H1 (cell line): ENCODE data around the gene ENTPD1. TPM values are rescaled to one million over a fixed set of nuclear protein-coding genes. Genes with fewer than 3 reads are reported as not detected.

Source experiments
- CTCF ChIA-PET: fragments of 300-600 bp; sonication (Branson Sonifier 250); formaldehyde crosslinking; loops from one replicate; lab custom pipeline; 2021; ENCODE audit not compliant: partially characterized antibody; lab: Charles Lee
- POLR2A ChIA-PET: fragments of 300-600 bp; sonication (Branson Sonifier 250); formaldehyde crosslinking; loops from one replicate; lab custom pipeline; 2021; ENCODE audit warnings: inconsistent platforms; ENCODE audit not compliant: partially characterized antibody; lab: Charles Lee
- DNase-seq, 2 experiments: peaks; one replicate each; pipeline versions ENCODE4 v3.0.0 to v3.0.0-alpha.2; 2010 to 2022; ENCODE audit warnings: low spot score in 2 of 2, low read depth in 1 of 2, mixed read lengths in 1 of 2
- FAIRE-seq: peaks from 2 replicates; lab custom pipeline; 2011; peaks lifted over from hg19 to GRCh38; lab: Jason Lieb, UNC
- H2AFZ ChIP-seq: 2 replicates; pipeline ENCODE4 v1.8.1; 2012; ENCODE audit warnings: low read length, inconsistent platforms
- H2AK5ac ChIP-seq: 2 replicates; pipeline ENCODE4 v1.6.1; 2013; ENCODE audit warnings: low read depth, low read length
- H2BK120ac ChIP-seq: replicated peaks from 2 replicates; pipeline ENCODE3; 2013; ENCODE audit warnings: low read depth, low read length, inconsistent platforms
- H2BK12ac ChIP-seq: 2 replicates; pipeline ENCODE4 v1.6.1; 2013; ENCODE audit warnings: low read depth, low read length
- H2BK15ac ChIP-seq: 2 replicates; pipeline ENCODE4 v1.6.1; 2013; ENCODE audit warnings: low read length
- H2BK20ac ChIP-seq: 2 replicates; pipeline ENCODE4 v1.6.1; 2013; ENCODE audit warnings: low read length
- H2BK5ac ChIP-seq: 2 replicates; pipeline ENCODE4 v1.6.1; 2013; ENCODE audit warnings: low read depth, low read length
- H3K14ac ChIP-seq: 2 replicates; pipeline ENCODE4 v1.6.1; 2013; ENCODE audit warnings: inconsistent platforms; ENCODE audit not compliant: insufficient read length
- H3K18ac ChIP-seq: 2 replicates; pipeline ENCODE4 v1.6.1; 2013; ENCODE audit warnings: low read length; ENCODE audit errors: extremely low read depth
- H3K23ac ChIP-seq: 2 replicates; pipeline ENCODE4 v1.6.1; 2013; ENCODE audit warnings: inconsistent platforms; ENCODE audit not compliant: insufficient read length
- H3K23me2 ChIP-seq: 2 replicates; pipeline ENCODE4 v1.6.1; 2013; ENCODE audit warnings: low read depth, low read length
- H3K27ac ChIP-seq: 2 replicates; pipeline ENCODE4 v1.6.1; 2011; ENCODE audit warnings: low read depth, low read length, inconsistent platforms
- H3K27me3 ChIP-seq, 4 experiments: replicated peaks in 1 of 4; 1 replicate in 1 of 4; 2 replicates in 3 of 4; pipeline versions ENCODE4 v1.6.1 to v1.8.1; 2011 to 2013; ENCODE audit warnings: low read length in 3 of 4, mild to moderate bottlenecking in 3 of 4, inconsistent platforms in 2 of 4, mixed read lengths in 2 of 4, moderate library complexity in 1 of 4; ENCODE audit not compliant: control insufficient read depth in 3 of 4, insufficient read depth in 3 of 4; ENCODE audit errors: extremely low read depth in 1 of 4
- H3K36me3 ChIP-seq, 4 experiments: 2 replicates each; pipeline versions ENCODE4 v1.6.1 to v1.8.1; 2011 to 2013; ENCODE audit warnings: mild to moderate bottlenecking in 4 of 4, low read length in 3 of 4, moderate library complexity in 2 of 4, control low read depth in 1 of 4, inconsistent platforms in 1 of 4; ENCODE audit not compliant: insufficient read depth in 4 of 4, control insufficient read depth in 2 of 4
- H3K4ac ChIP-seq: replicated peaks from 2 replicates; pipeline ENCODE3; 2013; ENCODE audit warnings: low read length, low read depth, mixed read lengths, inconsistent platforms; ENCODE audit not compliant: insufficient read length
- H3K4me1 ChIP-seq, 4 experiments: replicated peaks in 1 of 4; 1 replicate in 1 of 4; 2 replicates in 3 of 4; pipeline versions ENCODE4 v1.6.1 to v1.8.1; 2011 to 2013; ENCODE audit warnings: low read length in 3 of 4, inconsistent platforms in 2 of 4, mixed read lengths in 1 of 4; ENCODE audit not compliant: insufficient read depth in 4 of 4, control insufficient read depth in 3 of 4
- H3K4me2 ChIP-seq, 2 experiments: 2 replicates each; pipeline versions ENCODE4 v1.6.1 to v1.8.1; 2011 to 2013; ENCODE audit warnings: low read depth in 2 of 2, low read length in 2 of 2, control low read depth in 1 of 2, inconsistent platforms in 1 of 2, mild to moderate bottlenecking in 1 of 2; ENCODE audit not compliant: insufficient read depth in 1 of 2
- H3K4me3 ChIP-seq, 4 experiments: fragments of 200-600, 300-600 bp in 1 of 4; sonication (generic), shearing (Covaris generic), sonication (Bioruptor Twin) in 1 of 4; 2 replicates each; pipeline versions ENCODE4 v1.5.1 to v1.8.1; 2011 to 2016; ENCODE audit warnings: low read length in 4 of 4, low read depth in 3 of 4, control low read depth in 2 of 4, inconsistent platforms in 2 of 4, mild to moderate bottlenecking in 2 of 4, mixed read lengths in 1 of 4, moderate library complexity in 1 of 4; ENCODE audit not compliant: insufficient read depth in 2 of 4; ENCODE audit errors: extremely low read depth in 1 of 4
- H3K56ac ChIP-seq: replicated peaks from 2 replicates; pipeline ENCODE3; 2013; ENCODE audit warnings: low read depth, mild to moderate bottlenecking, mixed read lengths, low read length, inconsistent platforms; ENCODE audit not compliant: insufficient read length
- H3K79me1 ChIP-seq: 2 replicates; pipeline ENCODE4 v1.6.1; 2013; ENCODE audit warnings: low read depth, low read length, control low read depth
- H3K79me2 ChIP-seq, 2 experiments: 2 replicates each; pipeline versions ENCODE4 v1.6.1 to v1.8.1; 2012 to 2013; ENCODE audit warnings: low read length in 2 of 2, mild to moderate bottlenecking in 2 of 2, inconsistent platforms in 1 of 2; ENCODE audit not compliant: insufficient read depth in 2 of 2, control insufficient read depth in 1 of 2
- H3K9ac ChIP-seq, 4 experiments: replicated peaks in 1 of 4; 1 replicate in 1 of 4; 2 replicates in 3 of 4; pipeline versions ENCODE4 v1.6.1 to v1.8.1; 2011 to 2013; ENCODE audit warnings: low read depth in 3 of 4, low read length in 3 of 4, control low read depth in 2 of 4, mild to moderate bottlenecking in 2 of 4, moderate library complexity in 2 of 4, inconsistent platforms in 1 of 4; ENCODE audit errors: extremely low read depth in 1 of 4
- H3K9me3 ChIP-seq, 2 experiments: 2 replicates each; pipeline versions ENCODE4 v1.6.1 to v1.8.1; 2012 to 2013; ENCODE audit warnings: mild to moderate bottlenecking in 2 of 2, moderate library complexity in 2 of 2, control low read depth in 1 of 2, inconsistent platforms in 1 of 2, low read depth in 1 of 2, low read length in 1 of 2, mixed read lengths in 1 of 2; ENCODE audit not compliant: insufficient read depth in 2 of 2
- H4K20me1 ChIP-seq, 2 experiments: replicated peaks in 1 of 2; 2 replicates each; pipeline versions ENCODE3 to v1.8.1; 2011 to 2013; ENCODE audit warnings: inconsistent platforms in 2 of 2, low read length in 2 of 2, mild to moderate bottlenecking in 1 of 2; ENCODE audit not compliant: insufficient read depth in 2 of 2, control insufficient read depth in 1 of 2
- H4K5ac ChIP-seq: 2 replicates; pipeline ENCODE4 v1.6.1; 2013; ENCODE audit warnings: low read length, low read depth, mixed read lengths, inconsistent platforms; ENCODE audit not compliant: insufficient read length
- H4K8ac ChIP-seq: 2 replicates; pipeline ENCODE4 v1.8.0; 2013; ENCODE audit warnings: mild to moderate bottlenecking, moderate library complexity, low read length, inconsistent platforms; ENCODE audit not compliant: insufficient read depth; ENCODE audit errors: extremely low read depth
- H4K91ac ChIP-seq: replicated peaks from 2 replicates; pipeline ENCODE3; 2013; ENCODE audit warnings: low read length, mixed read lengths, inconsistent platforms; ENCODE audit not compliant: insufficient read length
- BACH1 ChIP-seq: IDR thresholded peaks from 2 replicates; pipeline ENCODE4 v1.6.1; 2012; ENCODE audit warnings: low read length, improper control_type of control experiment
- CBX8 ChIP-seq: fragments of 300-800, 300-1000 bp; sonication (generic); IDR thresholded peaks from 2 replicates; pipeline ENCODE4 v1.7.1; 2016; ENCODE audit warnings: low read depth, low read length, borderline replicate concordance
- CTCF ChIP-seq, 3 experiments: IDR thresholded peaks; 1 replicate in 2 of 3; 2 replicates in 1 of 3; pipeline versions ENCODE4 v1.5.1 to v1.6.1; 2011; ENCODE audit warnings: low read length in 3 of 3, mild to moderate bottlenecking in 3 of 3, inconsistent platforms in 2 of 3, low read depth in 1 of 3, moderate library complexity in 1 of 3; ENCODE audit not compliant: insufficient read depth in 1 of 3; ENCODE audit errors: control extremely low read depth in 1 of 3
- MAFK ChIP-seq: IDR thresholded peaks from 2 replicates; pipeline ENCODE4 v1.6.1; 2012; ENCODE audit warnings: low read depth, mild to moderate bottlenecking, improper control_type of control experiment, low read length
- MAX ChIP-seq: IDR thresholded peaks from 2 replicates; pipeline ENCODE4 v1.6.1; 2012; ENCODE audit warnings: inconsistent platforms
- NANOG ChIP-seq: IDR thresholded peaks from 2 replicates; pipeline ENCODE4 v1.6.1; 2011; ENCODE audit warnings: low read length, low read depth, mild to moderate bottlenecking, inconsistent platforms; ENCODE audit not compliant: insufficient read depth, poor library complexity, severe bottlenecking
- POLR2A ChIP-seq, 2 experiments: IDR thresholded peaks; 1 replicate in 1 of 2; 2 replicates in 1 of 2; pipeline ENCODE4 v1.6.1; 2011; ENCODE audit warnings: low read depth in 2 of 2, low read length in 2 of 2, mild to moderate bottlenecking in 2 of 2; ENCODE audit errors: control extremely low read depth in 1 of 2
- RBBP5 ChIP-seq: IDR thresholded peaks from 2 replicates; pipeline ENCODE4 v1.7.1; 2012; ENCODE audit warnings: low read depth, mild to moderate bottlenecking, inconsistent platforms, low read length, moderate library complexity, borderline replicate concordance
- SIRT6 ChIP-seq: IDR thresholded peaks from one replicate; pipeline ENCODE4 v1.7.1; 2012; ENCODE audit warnings: low read length, inconsistent platforms
- SUZ12 ChIP-seq: fragments of 200-600 bp; sonication (generic); IDR thresholded peaks from 2 replicates; pipeline ENCODE4 v1.6.1; 2012; ENCODE audit warnings: mild to moderate bottlenecking, inconsistent platforms, low read length, moderate library complexity, mixed read lengths
- USF2 ChIP-seq: IDR thresholded peaks from 2 replicates; pipeline ENCODE4 v1.6.1; 2011; ENCODE audit warnings: low read length, improper control_type of control experiment
- WGBS, 2 experiments: shearing (Covaris generic) in 1 of 2; methylation state at CpG; one replicate each; pipeline versions ENCODE4 v1.1.6 to v1.1.7; 2013 to 2015; ENCODE audit warnings: low lambda C conversion rate in 2 of 2, mixed read lengths in 2 of 2, inconsistent platforms in 1 of 2, low coverage in 1 of 2, missing lambda C conversion rate in 1 of 2; ENCODE audit not compliant: insufficient replicate concordance in 2 of 2, insufficient coverage in 1 of 2, insufficient read length in 1 of 2; ENCODE audit errors: extremely low coverage in 1 of 2, missing lambda C conversion rate in 1 of 2; 5-methylcytosine and 5-hydroxymethylcytosine counted together
- polyA plus RNA-seq, 7 experiments: library from polyadenylated mRNA; depleted of rRNA in 3 of 7; stranded (reverse) in 5 of 7; unstranded in 2 of 7; fragments of >200 nt in 5 of 7; fragments of 200-250 nt in 2 of 7; gene quantifications; 1 replicate in 5 of 7; 2 replicates in 1 of 7; 4 replicates in 1 of 7; pipeline versions ENCODE4 v1.2.1 to v1.2.3, GENCODE V29; 2011 to 2013; ENCODE audit warnings: missing spikeins in 2 of 7, mixed read lengths in 2 of 7
- total RNA-seq: library from RNA; stranded (reverse); fragmentation: NEBNext Ultra II Directional; extraction: Animal tissue kit (Norgen Biotek cat#: 25700); gene quantifications from 2 replicates; pipeline ENCODE4 v1.2.1, GENCODE V29; 2021

Gene ENTPD1
- total and polyA plus RNA-seq, 2 of the 8 experiments (the other 6 are each of a cell fraction or from before 2014, with no cell fraction given) = 2.2 to 2.5 TPM

DNA sequence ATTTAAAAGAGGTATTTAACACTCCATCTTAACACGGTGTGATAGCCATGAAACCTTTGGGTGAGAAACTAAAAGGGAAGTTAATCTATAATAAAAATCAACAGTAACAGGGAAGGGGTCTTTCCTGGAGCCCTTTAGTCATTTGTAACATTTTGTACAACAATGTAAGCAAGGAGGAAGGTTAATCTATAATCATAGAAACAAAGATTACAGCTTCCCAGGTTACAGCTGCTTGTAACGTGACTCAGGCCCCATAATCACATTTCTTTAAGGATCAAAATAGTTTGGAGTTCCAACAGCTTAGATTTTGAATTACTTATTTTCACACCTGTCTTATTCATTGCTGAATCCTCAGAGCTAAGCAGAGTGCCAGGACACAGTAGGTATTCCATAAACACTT is 133.9 kb downstream of the ENTPD1 start:
- no peaks in the 10 kb centered on the region for H3K9me3 ChIP-seq
- POLR2A ChIA-PET = interaction anchor here (0.8 kb wide), 1 partner anchor 13 kb away, joined by 3 read pairs; no protein-coding TSS in a partner anchor
- no peaks in the 10 kb centered on the region for H3K23me2 ChIP-seq
- no peak overlapping the region for H4K5ac ChIP-seq
- no peak overlapping the region for H2AK5ac ChIP-seq
- no peaks in the 10 kb centered on the region for H3K4me1 ChIP-seq
- peaks cover 0 to 3% (median 0%) of the 10 kb centered on the region in 4 experiments; a peak in 1 of 8 replicates for H3K36me3 ChIP-seq
- FAIRE-seq (no peak), DNase-seq (no peak)
- no peak overlapping the region for H4K8ac ChIP-seq
- H2BK15ac ChIP-seq = no peak overlapping the region
- H2BK120ac ChIP-seq = no peak overlapping the region
- 79% methylated on average over 2 of the region's 2 CpGs; no CpG with 5 or more reads in 1 of the 2 experiments for WGBS, 2 experiments
- H2AFZ ChIP-seq = no peak overlapping the region
- H3K4ac ChIP-seq = no peak overlapping the region
- H2BK20ac ChIP-seq = no peak overlapping the region
- H3K56ac ChIP-seq = no peak overlapping the region
- H3K23ac ChIP-seq = no peak overlapping the region
- CTCF ChIA-PET = interaction anchor here (0.9 to 1.1 kb wide), 2 partner anchors 30 to 32 kb away, joined by 3 read pairs; no protein-coding TSS in a partner anchor
- no peaks in the 10 kb centered on the region for H3K79me1 ChIP-seq
- H3K79me2 ChIP-seq = no peaks in the 10 kb centered on the region
- no peak overlapping the region for H3K18ac ChIP-seq
- H2BK5ac ChIP-seq = no peak overlapping the region
- H3K9ac ChIP-seq = no peak overlapping the region
- H4K91ac ChIP-seq = no peak overlapping the region
- H4K20me1 ChIP-seq = no peaks in the 10 kb centered on the region
- no peak overlapping the region for H3K4me3 ChIP-seq
- no peak overlapping the region for H3K4me2 ChIP-seq
- H3K14ac ChIP-seq = no peak overlapping the region
- H3K27ac ChIP-seq = no peak overlapping the region
- H2BK12ac ChIP-seq = no peak overlapping the region
- no peaks in the 10 kb centered on the region for H3K27me3 ChIP-seq
- TF ChIP-seq POLR2A (IDR thresholded peaks at IDR 0.05; ENCODE audit: control extremely low read depth in 1 of 2, low read depth in 2 of 2, low read length in 2 of 2) = no peak
- TF ChIP-seq CBX8 = no peak
- no peak for TF ChIP-seq SUZ12
- TF ChIP-seq RBBP5 = no peak
- no peak for TF ChIP-seq MAFK
- no peak for TF ChIP-seq NANOG
- TF ChIP-seq BACH1 = no peak
- no peak for TF ChIP-seq USF2
- no peak for TF ChIP-seq CTCF (IDR thresholded peaks at IDR 0.05; ENCODE audit: control extremely low read depth in 1 of 3, insufficient read depth in 1 of 3, low read depth in 1 of 3, low read length in 3 of 3)
- TF ChIP-seq SIRT6 = no peak
- no peak for TF ChIP-seq MAX
